ENCODE data around the gene INTS3.

DNA sequence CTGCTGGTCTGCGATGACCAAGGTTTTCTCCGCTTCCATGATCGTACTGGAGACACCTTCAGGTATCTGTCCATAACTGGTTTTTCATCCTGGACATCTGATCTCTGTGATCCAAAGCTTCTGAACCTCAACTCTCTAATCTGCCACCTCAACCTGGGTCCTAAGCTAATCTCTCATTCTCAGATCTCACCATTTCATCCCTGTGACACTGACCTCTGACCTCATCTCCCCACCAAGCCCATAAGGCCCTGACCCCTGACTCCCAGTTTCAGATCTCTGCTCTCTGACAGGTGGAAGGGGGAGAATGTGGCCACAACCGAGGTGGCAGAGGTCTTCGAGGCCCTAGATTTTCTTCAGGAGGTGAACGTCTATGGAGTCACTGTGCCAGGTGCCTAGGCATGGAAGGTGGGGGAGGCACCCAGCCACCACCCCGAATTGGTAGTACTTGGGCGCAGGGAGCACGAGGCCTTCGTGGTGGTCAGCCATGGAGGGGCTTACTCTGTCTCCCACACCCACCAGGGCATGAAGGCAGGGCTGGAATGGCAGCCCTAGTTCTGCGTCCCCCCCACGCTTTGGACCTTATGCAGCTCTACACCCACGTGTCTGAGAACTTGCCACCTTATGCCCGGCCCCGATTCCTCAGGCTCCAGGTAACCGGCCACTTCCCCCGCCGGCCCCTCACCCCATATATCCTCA, 51.1 kb downstream of the INTS3 start:
- TF ChIP-seq, protein P1, sequence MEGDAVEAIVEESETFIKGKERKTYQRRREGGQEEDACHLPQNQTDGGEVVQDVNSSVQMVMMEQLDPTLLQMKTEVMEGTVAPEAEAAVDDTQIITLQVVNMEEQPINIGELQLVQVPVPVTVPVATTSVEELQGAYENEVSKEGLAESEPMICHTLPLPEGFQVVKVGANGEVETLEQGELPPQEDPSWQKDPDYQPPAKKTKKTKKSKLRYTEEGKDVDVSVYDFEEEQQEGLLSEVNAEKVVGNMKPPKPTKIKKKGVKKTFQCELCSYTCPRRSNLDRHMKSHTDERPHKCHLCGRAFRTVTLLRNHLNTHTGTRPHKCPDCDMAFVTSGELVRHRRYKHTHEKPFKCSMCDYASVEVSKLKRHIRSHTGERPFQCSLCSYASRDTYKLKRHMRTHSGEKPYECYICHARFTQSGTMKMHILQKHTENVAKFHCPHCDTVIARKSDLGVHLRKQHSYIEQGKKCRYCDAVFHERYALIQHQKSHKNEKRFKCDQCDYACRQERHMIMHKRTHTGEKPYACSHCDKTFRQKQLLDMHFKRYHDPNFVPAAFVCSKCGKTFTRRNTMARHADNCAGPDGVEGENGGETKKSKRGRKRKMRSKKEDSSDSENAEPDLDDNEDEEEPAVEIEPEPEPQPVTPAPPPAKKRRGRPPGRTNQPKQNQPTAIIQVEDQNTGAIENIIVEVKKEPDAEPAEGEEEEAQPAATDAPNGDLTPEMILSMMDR (IDR thresholded peaks at IDR 0.05), result no peak
- no peak for TF ChIP-seq POLR2A (IDR thresholded peaks at IDR 0.05)
